GM21576 (cell line): ENCODE data around the gene TNFRSF9.

Experiments
- ATAC-seq: cut with Tn5 transposase; IDR thresholded peaks from one replicate; pipeline ENCODE4 v1.9.1; 2021; ENCODE audit warnings: mild to moderate bottlenecking, moderate library complexity; ENCODE audit not compliant: unreplicated experiment

The TNFRSF9 gene

GRCh38 chr1:7878027-7878426, 62.6 kb downstream of the TNFRSF9 start:
- no peak for ATAC-seq

GRCh38 chr1:7873801-7874795, 66.5 kb downstream of the TNFRSF9 start:
- no peak for ATAC-seq

GRCh38 chr1:7871136-7871535, 69.5 kb downstream of the TNFRSF9 start:
- no peak for ATAC-seq

GRCh38 chr1:7869136-7869920, 71.3 kb downstream of the TNFRSF9 start:
- no peak for ATAC-seq

GRCh38 chr1:7868070-7868780, 72.4 kb downstream of the TNFRSF9 start:
- ATAC-seq, result no peak

- ATAC-seq, result no peak
Measured at GRCh38 chr1:7865978-7866377, 74.7 kb downstream of the TNFRSF9 start.
